ENCODE results near the gene AGTPBP1.

The AGTPBP1 gene

DNA sequence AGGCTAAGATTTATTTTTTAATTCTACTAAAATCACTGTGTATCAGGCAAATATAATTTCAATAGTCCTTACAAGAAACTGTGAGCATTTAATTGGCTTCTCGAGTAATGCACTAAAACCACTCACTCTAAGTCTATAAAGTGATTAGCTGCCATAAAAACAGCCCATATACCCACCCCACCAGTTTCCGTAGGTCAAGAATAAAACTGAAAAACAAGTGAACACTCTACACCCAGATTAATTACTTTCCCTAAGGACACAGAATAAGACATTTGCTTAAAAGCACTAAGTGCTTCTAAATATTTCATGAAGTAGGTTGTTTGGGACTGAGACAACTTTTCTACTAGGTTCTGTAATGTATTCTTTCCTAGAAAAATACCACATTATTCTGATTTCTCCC, 194.2 kb downstream of the AGTPBP1 start:
- TF ChIP-seq, protein P1, sequence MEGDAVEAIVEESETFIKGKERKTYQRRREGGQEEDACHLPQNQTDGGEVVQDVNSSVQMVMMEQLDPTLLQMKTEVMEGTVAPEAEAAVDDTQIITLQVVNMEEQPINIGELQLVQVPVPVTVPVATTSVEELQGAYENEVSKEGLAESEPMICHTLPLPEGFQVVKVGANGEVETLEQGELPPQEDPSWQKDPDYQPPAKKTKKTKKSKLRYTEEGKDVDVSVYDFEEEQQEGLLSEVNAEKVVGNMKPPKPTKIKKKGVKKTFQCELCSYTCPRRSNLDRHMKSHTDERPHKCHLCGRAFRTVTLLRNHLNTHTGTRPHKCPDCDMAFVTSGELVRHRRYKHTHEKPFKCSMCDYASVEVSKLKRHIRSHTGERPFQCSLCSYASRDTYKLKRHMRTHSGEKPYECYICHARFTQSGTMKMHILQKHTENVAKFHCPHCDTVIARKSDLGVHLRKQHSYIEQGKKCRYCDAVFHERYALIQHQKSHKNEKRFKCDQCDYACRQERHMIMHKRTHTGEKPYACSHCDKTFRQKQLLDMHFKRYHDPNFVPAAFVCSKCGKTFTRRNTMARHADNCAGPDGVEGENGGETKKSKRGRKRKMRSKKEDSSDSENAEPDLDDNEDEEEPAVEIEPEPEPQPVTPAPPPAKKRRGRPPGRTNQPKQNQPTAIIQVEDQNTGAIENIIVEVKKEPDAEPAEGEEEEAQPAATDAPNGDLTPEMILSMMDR (IDR thresholded peaks at IDR 0.05; ENCODE audit: insufficient read depth, low read length), result no peak
- no peak for TF ChIP-seq REST (IDR thresholded peaks at IDR 0.05; ENCODE audit: insufficient replicate concordance, low read depth)
- no peak for TF ChIP-seq SPI1 (IDR thresholded peaks at IDR 0.05; ENCODE audit: borderline replicate concordance, low read depth)
- no peak for TF ChIP-seq GABPA (IDR thresholded peaks at IDR 0.05; ENCODE audit: low read depth)
- no peak for TF ChIP-seq POLR2AphosphoS5 (IDR thresholded peaks at IDR 0.05; ENCODE audit: low read depth)
- Histone ChIP-seq H3K4me3 (replicated peaks; ENCODE audit: insufficient read depth, low read length) (no peak overlapping the region), H3K27ac (replicated peaks) (no peak overlapping the region), H3K27me3 (ENCODE audit: insufficient read depth, poor library complexity, severe bottlenecking) (no peaks in the 10 kb centered on the region)
- no peak for DNase-seq (ENCODE audit: low read depth in 1 of 2, low spot score in 1 of 2)

DNA sequence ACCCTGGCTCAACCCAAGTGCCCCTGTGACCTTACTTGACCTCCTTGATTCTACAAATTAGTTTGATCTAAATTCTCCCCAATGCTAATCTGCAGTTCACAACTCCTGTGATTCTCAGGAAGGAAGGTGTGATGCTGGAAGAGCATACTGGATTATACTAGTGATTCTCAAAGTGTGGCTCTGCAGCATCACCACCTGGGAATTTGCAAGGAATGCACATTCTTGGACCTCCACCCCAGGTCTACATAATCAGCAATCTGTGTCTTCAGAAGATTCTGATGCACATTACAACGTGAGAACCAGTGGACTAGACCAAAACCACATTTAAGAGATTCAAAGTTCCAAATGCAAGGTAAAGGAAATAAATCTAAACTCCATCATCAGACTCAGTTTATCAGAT, 198.6 kb downstream of the AGTPBP1 start:
- no peak overlapping the region for H3K4me3 ChIP-seq (replicated peaks; ENCODE audit: insufficient read depth, low read length)
- TF ChIP-seq, protein P1 (IDR thresholded peaks at IDR 0.05; ENCODE audit: insufficient read depth, low read length), result no peak
- no peak for TF ChIP-seq POLR2AphosphoS5 (IDR thresholded peaks at IDR 0.05; ENCODE audit: low read depth)
- no peak for TF ChIP-seq GABPA (IDR thresholded peaks at IDR 0.05; ENCODE audit: low read depth)
- no peak for TF ChIP-seq SPI1 (IDR thresholded peaks at IDR 0.05; ENCODE audit: borderline replicate concordance, low read depth)
- no peak for TF ChIP-seq REST (IDR thresholded peaks at IDR 0.05; ENCODE audit: insufficient replicate concordance, low read depth)
- H3K27ac ChIP-seq (replicated peaks), result no peak overlapping the region
- no peak for DNase-seq (ENCODE audit: low read depth in 1 of 2, low spot score in 1 of 2)
- no peaks in the 10 kb centered on the region for H3K27me3 ChIP-seq (ENCODE audit: insufficient read depth, poor library complexity, severe bottlenecking)

DNA sequence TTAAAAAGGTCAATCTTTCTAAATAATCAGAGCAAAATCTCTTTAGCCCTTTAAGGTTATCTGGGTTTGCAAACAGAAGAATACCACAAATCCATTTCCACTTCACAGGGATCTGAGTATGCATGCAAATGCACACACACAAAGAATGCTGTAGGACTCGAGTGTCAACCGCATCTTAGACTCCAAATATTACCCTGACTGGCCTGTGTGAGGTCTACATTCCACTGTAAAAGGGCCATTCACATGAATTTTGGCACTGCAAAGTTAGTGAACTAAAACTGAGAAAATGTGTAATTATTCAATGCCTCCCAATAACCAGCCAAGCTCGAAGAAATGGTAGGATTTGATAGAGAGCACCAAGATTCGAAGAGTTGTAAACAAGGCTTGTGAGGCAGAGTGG, 199.9 kb downstream of the AGTPBP1 start:
- DNase-seq (ENCODE audit: low read depth in 1 of 2, low spot score in 1 of 2), result no peak
- no peak for TF ChIP-seq POLR2AphosphoS5 (IDR thresholded peaks at IDR 0.05; ENCODE audit: low read depth)
- no peak for TF ChIP-seq GABPA (IDR thresholded peaks at IDR 0.05; ENCODE audit: low read depth)
- TF ChIP-seq, protein P1 (IDR thresholded peaks at IDR 0.05; ENCODE audit: insufficient read depth, low read length), result no peak
- no peak for TF ChIP-seq SPI1 (IDR thresholded peaks at IDR 0.05; ENCODE audit: borderline replicate concordance, low read depth)
- no peak for TF ChIP-seq REST (IDR thresholded peaks at IDR 0.05; ENCODE audit: insufficient replicate concordance, low read depth)

More for the DNA sequence above, 199.9 kb downstream of the AGTPBP1 start:
- H3K27me3 ChIP-seq (ENCODE audit: insufficient read depth, poor library complexity, severe bottlenecking), result no peaks in the 10 kb centered on the region
- no peak overlapping the region for H3K4me3 ChIP-seq (replicated peaks; ENCODE audit: insufficient read depth, low read length)
- no peak overlapping the region for H3K27ac ChIP-seq (replicated peaks)

Data from HL-60 (cell line).